Suprapubic skin (tissue), 4 donors: ENCODE data around the gene IER5. TPM values are rescaled to one million over a fixed set of nuclear protein-coding genes. Genes with fewer than 3 reads are reported as not detected.

Experiments
- DNase-seq, 2 donors: peaks; one replicate each; pipeline ENCODE4 v3.0.0-alpha.2; 2019; ENCODE audit warnings: low spot score in 2 of 2
- H3K27ac ChIP-seq: fragments of 200-600 bp; sonication (generic); one replicate; pipeline ENCODE4 v1.5.1; 2019
- H3K27me3 ChIP-seq: fragments of 200-600 bp; sonication (generic); one replicate; pipeline ENCODE4 v1.5.1; 2019
- H3K36me3 ChIP-seq: fragments of 200-600 bp; sonication (generic); one replicate; pipeline ENCODE4 v1.5.1; 2019
- H3K4me1 ChIP-seq: fragments of 200-600 bp; sonication (generic); one replicate; pipeline ENCODE4 v1.5.1; 2019
- H3K4me3 ChIP-seq: fragments of 200-600 bp; sonication (generic); one replicate; pipeline ENCODE4 v1.5.1; 2019; ENCODE audit warnings: mild to moderate bottlenecking
- H3K9me3 ChIP-seq: fragments of 200-600 bp; sonication (generic); one replicate; pipeline ENCODE4 v1.5.1; 2019
- EP300 ChIP-seq: sonication (generic); formaldehyde crosslinking; IDR thresholded peaks from one replicate; pipeline ENCODE4 v1.6.1; 2017; ENCODE audit warnings: antibody characterized with exemption
- POLR2A ChIP-seq, 2 donors: fragments of 450-650 bp; IDR thresholded peaks; one replicate each; pipeline ENCODE4 v1.6.1; 2017; ENCODE audit warnings: antibody characterized with exemption in 2 of 2, mild to moderate bottlenecking in 2 of 2, moderate library complexity in 2 of 2
- POLR2AphosphoS5 ChIP-seq, 3 donors: sonication (generic); formaldehyde crosslinking; IDR thresholded peaks; one replicate each; pipeline ENCODE4 v1.6.1; 2017; ENCODE audit warnings: antibody characterized with exemption in 3 of 3
- WGBS: methylation state at CpG from one replicate; pipeline ENCODE4 v1.1.5; 2018; 5-methylcytosine and 5-hydroxymethylcytosine counted together
- total RNA-seq, 4 donors: library from RNA; depleted of rRNA; stranded (reverse); fragments of >200 nt; gene quantifications; one replicate each; pipeline ENCODE4 v1.1.0, GENCODE V29; 2016
- TF ChIP-seq, protein P1 (sequence below), 2 donors: fragments of 200-600 bp in 1 of 2; fragments of 450-650 bp in 1 of 2; sonication (generic) in 1 of 2; IDR thresholded peaks; one replicate each; pipeline ENCODE4 v1.5.1; 2016 to 2019; ENCODE audit warnings: antibody characterized with exemption in 2 of 2, mild to moderate bottlenecking in 1 of 2, moderate library complexity in 1 of 2

Gene IER5
- total RNA-seq, 4 donors from 2014 or later: 11.3 to 30.4 (median 24.4) TPM

DNA sequence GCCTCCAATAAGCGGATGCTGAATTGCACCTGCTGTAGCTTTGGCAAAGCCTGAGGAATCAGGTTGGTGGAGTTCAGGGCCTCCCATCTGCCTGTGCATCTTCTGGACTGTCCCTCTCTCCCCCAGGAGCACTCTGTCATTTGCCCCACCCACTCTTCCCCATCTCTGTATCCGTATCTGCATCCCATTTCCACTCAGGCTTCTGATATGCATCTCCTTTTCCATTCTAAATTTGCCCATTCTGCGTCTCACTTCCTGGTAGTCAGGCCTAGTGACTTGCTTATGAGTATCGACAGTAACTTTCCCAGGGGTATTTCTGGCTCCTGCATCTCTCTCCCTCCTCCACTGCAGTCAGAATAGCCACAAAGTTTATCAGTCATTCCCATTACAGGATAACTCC, 39.1 kb upstream of the IER5 start:
- WGBS: 82% methylated on average over 4 of the region's 4 CpGs
- peaks cover 16% of the 10 kb centered on the region for H3K36me3 ChIP-seq
- peaks cover 11% of the 10 kb centered on the region for H3K4me1 ChIP-seq
- TF ChIP-seq EP300 (no peak), POLR2A (IDR thresholded peaks at IDR 0.05) (no peak), POLR2AphosphoS5 (IDR thresholded peaks at IDR 0.05) (no peak)
- TF ChIP-seq, protein P1, sequence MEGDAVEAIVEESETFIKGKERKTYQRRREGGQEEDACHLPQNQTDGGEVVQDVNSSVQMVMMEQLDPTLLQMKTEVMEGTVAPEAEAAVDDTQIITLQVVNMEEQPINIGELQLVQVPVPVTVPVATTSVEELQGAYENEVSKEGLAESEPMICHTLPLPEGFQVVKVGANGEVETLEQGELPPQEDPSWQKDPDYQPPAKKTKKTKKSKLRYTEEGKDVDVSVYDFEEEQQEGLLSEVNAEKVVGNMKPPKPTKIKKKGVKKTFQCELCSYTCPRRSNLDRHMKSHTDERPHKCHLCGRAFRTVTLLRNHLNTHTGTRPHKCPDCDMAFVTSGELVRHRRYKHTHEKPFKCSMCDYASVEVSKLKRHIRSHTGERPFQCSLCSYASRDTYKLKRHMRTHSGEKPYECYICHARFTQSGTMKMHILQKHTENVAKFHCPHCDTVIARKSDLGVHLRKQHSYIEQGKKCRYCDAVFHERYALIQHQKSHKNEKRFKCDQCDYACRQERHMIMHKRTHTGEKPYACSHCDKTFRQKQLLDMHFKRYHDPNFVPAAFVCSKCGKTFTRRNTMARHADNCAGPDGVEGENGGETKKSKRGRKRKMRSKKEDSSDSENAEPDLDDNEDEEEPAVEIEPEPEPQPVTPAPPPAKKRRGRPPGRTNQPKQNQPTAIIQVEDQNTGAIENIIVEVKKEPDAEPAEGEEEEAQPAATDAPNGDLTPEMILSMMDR (IDR thresholded peaks at IDR 0.05): no peak
- no peak for DNase-seq
- no peak overlapping the region for H3K4me3 ChIP-seq
- H3K27ac ChIP-seq: no peak overlapping the region
- H3K27me3 ChIP-seq: no peaks in the 10 kb centered on the region
- H3K9me3 ChIP-seq: no peaks in the 10 kb centered on the region

DNA sequence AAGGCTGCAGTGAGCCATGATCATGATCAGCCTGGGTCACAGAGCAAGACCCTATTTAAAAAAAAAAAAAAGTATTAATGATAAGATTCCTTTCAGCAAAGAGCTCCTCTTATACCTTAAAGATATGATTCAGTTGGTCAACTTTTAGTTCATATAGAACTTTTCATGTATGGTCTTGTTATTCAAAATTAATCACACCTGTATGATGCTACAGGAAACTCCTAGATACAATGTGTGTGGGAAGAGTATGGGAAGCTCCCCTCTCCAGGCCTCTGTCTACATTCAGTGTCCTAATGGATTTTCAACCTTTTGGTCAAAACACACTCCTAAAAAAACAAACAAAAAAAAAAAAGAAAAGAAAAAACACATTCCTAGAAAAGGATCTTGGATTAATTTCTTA, 37.6 kb upstream of the IER5 start:
- no peak for DNase-seq
- Histone ChIP-seq H3K27ac (no peak overlapping the region), H3K9me3 (no peaks in the 10 kb centered on the region), H3K4me1 (no peaks in the 10 kb centered on the region), H3K27me3 (no peaks in the 10 kb centered on the region), H3K36me3 (peaks cover 16% of the 10 kb centered on the region), H3K4me3 (no peak overlapping the region)
- TF ChIP-seq POLR2AphosphoS5 (IDR thresholded peaks at IDR 0.05): no peak
- TF ChIP-seq, protein P1 (IDR thresholded peaks at IDR 0.05): no peak
- no peak for TF ChIP-seq POLR2A (IDR thresholded peaks at IDR 0.05)
- TF ChIP-seq EP300: no peak

DNA sequence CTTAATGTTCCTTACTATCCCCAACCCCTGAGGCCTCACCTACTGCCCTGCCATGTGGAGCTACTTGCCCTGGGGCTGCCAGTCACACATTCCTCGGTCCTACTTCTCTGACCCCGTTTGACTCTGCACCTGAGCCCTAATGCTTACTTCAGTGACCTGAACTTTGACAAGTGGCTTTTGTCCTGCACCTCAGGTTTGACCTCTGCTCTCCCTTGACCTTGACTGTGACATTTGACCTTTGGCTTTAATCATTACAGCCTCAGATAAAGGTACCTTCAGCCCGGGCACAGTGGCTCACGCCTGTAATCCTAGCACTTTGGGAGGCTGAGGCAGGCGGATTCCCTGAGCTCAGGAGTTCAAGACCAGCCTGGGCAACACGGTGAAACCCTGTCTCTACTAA, 31.9 kb upstream of the IER5 start:
- Histone ChIP-seq H3K9me3 (peaks cover 4% of the 10 kb centered on the region), H3K4me1 (peaks cover 4% of the 10 kb centered on the region), H3K36me3 (peaks cover 17% of the 10 kb centered on the region), H3K27me3 (no peaks in the 10 kb centered on the region), H3K4me3 (no peak overlapping the region), H3K27ac (no peak overlapping the region)
- 81% methylated on average over 6 of the region's 6 CpGs for WGBS
- DNase-seq: no peak
- TF ChIP-seq, protein P1 (IDR thresholded peaks at IDR 0.05): no peak
- no peak for TF ChIP-seq EP300
- no peak for TF ChIP-seq POLR2AphosphoS5 (IDR thresholded peaks at IDR 0.05)
- no peak for TF ChIP-seq POLR2A (IDR thresholded peaks at IDR 0.05)

DNA sequence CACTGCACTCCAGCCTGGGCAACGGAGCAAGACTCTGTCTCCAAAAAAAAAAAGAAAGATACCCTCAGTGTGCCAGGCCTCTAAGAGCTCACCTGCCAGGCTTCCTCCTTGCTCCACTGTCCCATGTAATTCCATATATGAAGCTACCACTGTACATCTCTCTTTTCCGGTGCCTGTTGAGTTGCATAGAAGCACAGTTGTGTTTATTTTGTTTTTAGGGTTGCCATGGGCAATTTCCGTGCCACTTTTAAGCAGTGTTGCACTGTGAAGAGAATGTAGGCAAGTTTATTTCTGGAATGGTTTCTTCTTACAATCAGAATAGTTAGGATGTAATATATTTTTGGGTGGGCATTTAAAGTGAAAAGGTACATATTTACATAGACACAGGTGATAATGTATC, 31.4 kb upstream of the IER5 start:
- DNase-seq: no peak
- H3K27me3 ChIP-seq: no peaks in the 10 kb centered on the region
- H3K36me3 ChIP-seq: peaks cover 17% of the 10 kb centered on the region
- peaks cover 4% of the 10 kb centered on the region for H3K9me3 ChIP-seq
- H3K4me3 ChIP-seq: no peak overlapping the region
- H3K27ac ChIP-seq: no peak overlapping the region
- TF ChIP-seq POLR2A (IDR thresholded peaks at IDR 0.05) (no peak), EP300 (no peak), POLR2AphosphoS5 (IDR thresholded peaks at IDR 0.05) (no peak)
- TF ChIP-seq, protein P1 (IDR thresholded peaks at IDR 0.05): no peak
- WGBS: 36% methylated on average over 3 of the region's 3 CpGs
- peaks cover 10% of the 10 kb centered on the region for H3K4me1 ChIP-seq

DNA sequence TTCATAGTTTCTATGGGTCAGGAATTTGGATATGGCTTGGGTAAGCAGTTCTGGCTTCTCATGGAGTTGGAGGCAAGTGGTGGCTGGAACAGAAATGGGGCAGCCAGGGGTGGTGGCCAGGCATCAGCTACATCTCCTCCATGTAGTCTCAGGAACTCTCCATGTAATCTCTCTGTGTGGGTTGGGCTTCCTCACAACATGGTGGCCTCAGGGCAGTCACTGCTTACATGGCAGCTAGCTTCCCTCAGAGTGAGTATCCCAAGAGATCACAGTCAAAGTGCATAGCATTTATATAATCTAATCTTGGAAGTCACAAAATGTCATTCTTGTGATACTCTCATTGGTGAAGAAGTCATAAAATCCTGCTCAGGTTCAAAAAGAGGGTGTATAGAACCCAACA, 29.1 kb upstream of the IER5 start:
- H3K9me3 ChIP-seq: peaks cover 4% of the 10 kb centered on the region
- TF ChIP-seq POLR2A (IDR thresholded peaks at IDR 0.05): no peak
- TF ChIP-seq POLR2AphosphoS5 (IDR thresholded peaks at IDR 0.05): no peak
- no peak for TF ChIP-seq EP300
- TF ChIP-seq, protein P1 (IDR thresholded peaks at IDR 0.05): no peak
- H3K4me1 ChIP-seq: peaks cover 22% of the 10 kb centered on the region
- no peaks in the 10 kb centered on the region for H3K27me3 ChIP-seq
- no peak overlapping the region for H3K27ac ChIP-seq
- no peak for DNase-seq
- H3K36me3 ChIP-seq: peaks cover 4% of the 10 kb centered on the region
- H3K4me3 ChIP-seq: no peak overlapping the region
